Subcutaneous abdominal adipose tissue (tissue), 5 donors: Measurements from ENCODE around the gene DNAJC18.
A peak's percentile ranks its signal among the peaks of the same experiment; 100 is the strongest.
"Not testable (repeated sequence)": the region's sequence is repeated elsewhere in the genome, so short reads cannot be mapped to it uniquely, and the experiment has no call there.

Source experiments
- H3K27ac ChIP-seq: one replicate; pipeline ENCODE4 v1.7.0; 2013; ENCODE audit warnings: low read depth, mild to moderate bottlenecking, inconsistent platforms, low read length, moderate library complexity
- H3K27me3 ChIP-seq, 5 donors: one replicate each; pipeline ENCODE4 v1.7.0; 2013; ENCODE audit warnings: low read length in 5 of 5, inconsistent platforms in 1 of 5; ENCODE audit not compliant: control insufficient read depth in 5 of 5, insufficient read depth in 4 of 5
- H3K36me3 ChIP-seq, 5 donors: one replicate each; pipeline ENCODE4 v1.7.0; 2013; ENCODE audit warnings: low read length in 5 of 5; ENCODE audit not compliant: control insufficient read depth in 5 of 5, insufficient read depth in 5 of 5
- H3K4me1 ChIP-seq, 5 donors: one replicate each; pipeline ENCODE4 v1.7.0; 2013; ENCODE audit warnings: low read length in 5 of 5, mild to moderate bottlenecking in 3 of 5, moderate library complexity in 1 of 5; ENCODE audit not compliant: control insufficient read depth in 5 of 5, insufficient read depth in 5 of 5
- H3K4me3 ChIP-seq, 5 donors: one replicate each; pipeline ENCODE4 v1.7.0; 2013; ENCODE audit warnings: low read length in 5 of 5, low read depth in 1 of 5
- H3K9ac ChIP-seq, 5 donors: one replicate each; pipeline ENCODE4 v1.7.0; 2013; ENCODE audit warnings: low read length in 5 of 5, mild to moderate bottlenecking in 4 of 5, moderate library complexity in 3 of 5
- H3K9me3 ChIP-seq, 5 donors: one replicate each; pipeline ENCODE4 v1.7.0; 2013; ENCODE audit warnings: low read length in 5 of 5; ENCODE audit not compliant: control insufficient read depth in 5 of 5
- donor health status: healthy.
- donor health status: healthy.
- donor health status: healthy.
- donor health status: healthy.
- donor health status: healthy.

The DNAJC18 gene

DNA sequence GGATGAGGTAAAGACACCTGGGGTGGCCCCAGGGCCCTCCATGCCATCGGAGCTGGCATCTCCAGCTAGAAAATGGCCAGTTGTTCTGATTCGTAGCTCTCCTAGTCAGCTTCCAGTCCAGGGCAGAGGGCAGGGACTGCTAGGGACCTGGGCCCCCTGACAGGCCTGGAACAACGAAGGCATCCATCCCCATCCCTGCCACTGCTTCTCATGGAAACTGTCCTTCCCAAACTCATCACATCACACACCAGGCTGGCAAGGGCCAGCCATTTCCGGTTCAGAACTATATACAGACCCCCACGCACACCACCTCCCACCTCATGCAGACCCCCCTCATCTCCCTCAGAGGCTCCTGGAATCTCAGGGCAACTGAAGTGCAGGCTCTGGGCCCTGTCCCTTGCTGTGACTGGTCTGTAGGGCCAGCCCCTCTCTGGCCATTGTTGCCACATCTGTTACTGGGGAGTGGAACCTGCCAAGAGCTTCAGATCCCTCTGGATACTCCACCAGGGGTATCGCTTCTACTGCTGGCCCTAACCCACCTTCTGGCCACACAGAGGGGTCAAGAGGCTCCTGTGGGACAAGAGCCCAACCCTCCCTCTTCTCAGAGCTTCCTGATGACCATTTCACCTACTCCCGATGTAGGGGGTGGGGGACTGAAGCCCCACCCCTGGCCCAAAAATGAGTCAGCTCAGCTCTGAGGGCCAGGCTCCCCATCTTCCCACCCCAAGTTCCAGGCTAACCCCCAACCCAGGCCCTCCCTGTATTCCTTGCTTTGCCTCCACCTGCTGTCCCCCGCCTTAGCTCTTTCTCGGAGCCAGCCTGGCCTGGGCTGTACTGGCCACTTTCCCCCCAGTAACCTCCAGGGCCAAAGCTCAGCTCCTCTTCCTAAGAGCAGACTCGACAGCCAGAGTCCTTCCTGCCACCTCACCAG, 48.4 kb downstream of the DNAJC18 start:
- Histone ChIP-seq H3K27me3 (peaks cover 14 to 30% (median 23%) of the 10 kb centered on the region in 5 donors), H3K4me1 (peaks cover 0 to 68% (median 44%) of the 10 kb centered on the region in 5 donors), H3K4me3 (peak overlapping the region in 1 of 5 donors; percentile 67), H3K36me3 (no peaks in the 10 kb centered on the region), H3K9me3 (no peaks in the 10 kb centered on the region), H3K9ac (peak overlapping the region in 1 of 5 donors; percentile 12), H3K27ac (no peak overlapping the region)

DNA sequence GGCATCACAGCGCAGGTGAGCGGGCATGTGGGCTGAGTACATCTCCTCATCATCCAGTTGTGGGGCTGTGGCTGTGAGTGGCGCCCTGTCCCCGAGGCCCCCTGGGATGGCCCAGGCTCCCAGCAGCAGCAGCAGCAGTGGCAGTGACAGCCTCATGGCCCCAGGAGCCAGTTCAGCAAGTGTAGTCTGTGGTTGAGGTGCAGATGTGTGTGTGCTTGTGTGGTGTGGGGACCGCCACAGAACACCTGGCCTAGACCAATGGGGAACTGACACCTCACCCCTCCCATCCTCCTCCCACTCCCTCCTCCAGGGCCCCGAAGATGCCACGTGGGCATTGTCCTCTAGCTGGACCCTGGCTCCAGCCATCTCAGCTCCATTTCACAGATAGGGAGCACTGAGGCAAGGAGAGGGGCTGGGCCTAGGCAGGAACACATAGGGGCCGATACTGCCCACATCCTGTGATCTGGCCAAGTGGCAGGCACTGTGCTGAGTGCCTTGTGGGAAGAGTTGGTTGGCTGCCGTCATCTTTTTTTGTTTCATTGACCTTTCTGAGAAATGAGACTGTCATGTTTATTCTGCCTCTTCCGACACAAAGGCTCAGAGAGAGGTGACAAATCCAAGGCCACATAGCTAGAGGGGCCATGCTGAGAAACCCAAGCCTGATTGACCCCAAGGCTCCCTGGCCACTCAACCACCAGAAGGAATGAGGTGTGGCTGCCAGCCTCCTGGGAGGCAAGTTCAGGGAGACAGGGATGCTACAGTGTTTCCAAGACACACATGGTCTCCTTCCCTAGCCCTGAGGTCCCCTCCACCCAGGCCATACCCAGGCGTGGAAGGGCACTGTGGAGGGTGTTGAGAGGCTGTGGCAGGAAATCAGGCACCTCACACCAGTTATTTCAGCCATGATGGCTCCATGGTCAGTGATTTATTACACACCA, 49.4 kb downstream of the DNAJC18 start, which contains the start of gene MZB1:
TSS of gene MZB1 (minus strand) at position 213 of the 938 bp plus-strand sequence. CDS start at position 156, 57 bp downstream.
- H3K9ac ChIP-seq: no peak within 1 kb of the TSS
- no peaks in the 10 kb centered on the region for H3K36me3 ChIP-seq
- H3K27me3 ChIP-seq: peaks cover 11 to 23% (median 17%) of the 10 kb centered on the region in 5 donors
- no peak within 1 kb of the TSS for H3K27ac ChIP-seq
- H3K4me3 ChIP-seq: no peak within 1 kb of the TSS
- H3K9me3 ChIP-seq: no peaks in the 10 kb centered on the region
- peaks cover 0 to 60% (median 43%) of the 10 kb centered on the region in 5 donors for H3K4me1 ChIP-seq

DNA sequence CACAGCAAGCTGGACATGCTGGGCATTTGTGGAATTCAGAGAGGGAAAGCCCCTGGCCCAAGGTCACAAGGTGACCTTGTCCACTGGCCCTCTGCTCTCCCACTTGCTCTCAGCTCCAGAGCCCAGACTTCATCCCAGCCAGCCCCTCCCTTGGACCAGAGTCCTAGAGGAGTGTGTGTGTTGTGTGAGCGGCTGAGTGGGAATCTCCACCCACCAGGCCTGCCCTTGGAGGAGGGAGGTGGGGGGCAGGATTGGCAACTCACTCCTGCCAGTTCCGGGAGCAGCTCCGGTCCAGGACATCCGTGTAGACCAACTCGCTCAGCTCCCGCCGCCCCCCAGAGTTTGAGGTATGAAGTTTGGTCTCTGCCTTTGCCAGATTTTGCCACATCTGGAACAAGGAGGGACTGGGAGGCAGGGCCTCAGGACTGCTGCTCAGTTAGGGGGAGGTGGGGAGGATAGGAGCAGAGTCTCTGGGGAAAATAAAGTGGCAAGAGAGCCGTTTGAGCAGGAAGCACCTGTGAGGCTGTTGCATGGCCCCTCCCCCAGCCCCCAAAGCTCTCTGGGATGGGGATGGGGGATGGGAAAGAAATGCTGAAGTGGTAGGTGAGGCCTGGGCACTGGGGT, 51.0 kb downstream of the DNAJC18 start:
- H3K4me1 ChIP-seq: peaks cover 0 to 56% (median 36%) of the 10 kb centered on the region in 5 donors
- peaks cover 5 to 9% (median 6%) of the 10 kb centered on the region in 5 donors for H3K27me3 ChIP-seq
- no peak overlapping the region for H3K4me3 ChIP-seq
- no peaks in the 10 kb centered on the region for H3K9me3 ChIP-seq
- no peak overlapping the region for H3K9ac ChIP-seq
- no peaks in the 10 kb centered on the region for H3K36me3 ChIP-seq
- no peak overlapping the region for H3K27ac ChIP-seq

DNA sequence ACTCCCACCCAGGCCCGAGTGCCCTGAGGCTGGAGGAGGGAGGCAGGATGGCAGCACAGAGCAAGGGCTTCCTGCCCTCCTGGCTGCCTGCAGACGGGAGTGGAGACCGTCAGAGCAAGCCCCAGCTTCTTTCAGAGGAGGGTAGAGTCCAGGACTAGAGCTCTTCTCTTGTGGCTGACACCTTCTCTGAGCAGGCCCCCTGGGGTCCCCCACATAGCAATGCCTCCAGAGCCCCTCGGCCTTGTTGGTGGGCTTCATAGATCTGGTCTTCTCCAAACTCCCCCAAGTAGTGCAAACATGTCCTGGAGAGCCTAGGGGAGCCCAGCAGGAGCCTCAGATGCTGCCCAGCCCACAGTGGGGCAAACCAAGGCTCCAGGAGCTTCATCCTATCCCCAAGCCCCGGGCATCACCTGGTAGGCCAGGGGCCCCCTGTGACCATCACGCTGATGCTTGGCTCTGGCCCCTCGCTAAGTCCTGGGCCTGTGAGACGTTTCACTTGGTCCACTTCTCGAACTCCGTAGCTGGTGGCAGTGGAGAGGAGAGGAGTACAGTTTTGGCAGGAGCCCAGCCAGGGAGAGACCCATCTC, 51.6 kb downstream of the DNAJC18 start:
- peaks cover 0 to 50% (median 30%) of the 10 kb centered on the region in 5 donors for H3K4me1 ChIP-seq
- no peaks in the 10 kb centered on the region for H3K36me3 ChIP-seq
- H3K27ac ChIP-seq: no peak overlapping the region
- H3K9ac ChIP-seq: no peak overlapping the region
- peaks cover 0 to 5% (median under 1%) of the 10 kb centered on the region in 5 donors for H3K27me3 ChIP-seq
- H3K9me3 ChIP-seq: no peaks in the 10 kb centered on the region
- H3K4me3 ChIP-seq: no peak overlapping the region

DNA sequence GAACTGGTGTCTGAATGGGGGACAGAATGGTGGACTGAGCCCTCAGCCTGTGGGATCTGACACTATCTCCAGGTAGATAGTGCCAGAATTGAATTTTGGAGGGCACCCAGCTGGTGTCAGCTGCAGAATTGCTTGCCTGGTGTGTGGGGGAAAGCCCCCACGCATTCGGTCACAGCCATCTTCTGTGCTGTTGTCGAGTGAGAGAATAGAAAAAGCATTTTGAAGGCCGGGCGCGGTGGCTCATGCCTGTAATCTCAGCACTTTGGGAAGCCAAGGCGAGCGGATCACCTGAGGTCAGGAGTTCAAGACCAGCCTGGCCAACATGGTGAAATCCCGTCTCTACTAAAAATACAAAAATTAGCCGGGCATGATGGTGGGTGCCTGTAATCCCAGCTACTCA, 52.4 kb downstream of the DNAJC18 start:
- H3K4me3 ChIP-seq, H3K9ac ChIP-seq, H3K27me3 ChIP-seq, H3K27ac ChIP-seq, H3K9me3 ChIP-seq, H3K36me3 ChIP-seq: not testable (repeated sequence)
- H3K4me1 ChIP-seq: peaks cover 0 to 44% (median 24%) of the 10 kb centered on the region in 5 donors

DNA sequence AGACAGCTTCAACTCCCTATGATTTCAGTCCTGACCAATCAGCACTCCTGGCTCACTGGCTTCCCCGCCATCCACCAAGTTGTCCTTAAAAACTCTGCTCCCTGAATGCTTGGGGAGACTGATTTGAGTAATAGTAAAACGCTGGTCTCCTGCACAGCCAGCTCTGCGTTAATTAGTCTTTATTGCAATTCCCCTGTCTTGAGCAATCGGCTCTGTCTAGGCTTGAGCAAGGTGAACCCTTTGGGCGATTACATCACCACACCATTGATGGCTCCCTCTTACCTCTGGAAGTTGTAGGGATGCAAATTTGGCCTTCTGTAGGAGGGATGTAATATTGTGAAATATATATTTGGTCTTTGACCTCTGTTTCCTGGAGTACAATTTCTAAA, 53.3 kb downstream of the DNAJC18 start:
- Histone ChIP-seq H3K9me3 (no peaks in the 10 kb centered on the region), H3K9ac (no peak overlapping the region), H3K27ac (no peak overlapping the region), H3K4me1 (peaks cover 0 to 35% (median 16%) of the 10 kb centered on the region in 5 donors), H3K27me3 (no peaks in the 10 kb centered on the region), H3K36me3 (no peaks in the 10 kb centered on the region), H3K4me3 (no peak overlapping the region)

DNA sequence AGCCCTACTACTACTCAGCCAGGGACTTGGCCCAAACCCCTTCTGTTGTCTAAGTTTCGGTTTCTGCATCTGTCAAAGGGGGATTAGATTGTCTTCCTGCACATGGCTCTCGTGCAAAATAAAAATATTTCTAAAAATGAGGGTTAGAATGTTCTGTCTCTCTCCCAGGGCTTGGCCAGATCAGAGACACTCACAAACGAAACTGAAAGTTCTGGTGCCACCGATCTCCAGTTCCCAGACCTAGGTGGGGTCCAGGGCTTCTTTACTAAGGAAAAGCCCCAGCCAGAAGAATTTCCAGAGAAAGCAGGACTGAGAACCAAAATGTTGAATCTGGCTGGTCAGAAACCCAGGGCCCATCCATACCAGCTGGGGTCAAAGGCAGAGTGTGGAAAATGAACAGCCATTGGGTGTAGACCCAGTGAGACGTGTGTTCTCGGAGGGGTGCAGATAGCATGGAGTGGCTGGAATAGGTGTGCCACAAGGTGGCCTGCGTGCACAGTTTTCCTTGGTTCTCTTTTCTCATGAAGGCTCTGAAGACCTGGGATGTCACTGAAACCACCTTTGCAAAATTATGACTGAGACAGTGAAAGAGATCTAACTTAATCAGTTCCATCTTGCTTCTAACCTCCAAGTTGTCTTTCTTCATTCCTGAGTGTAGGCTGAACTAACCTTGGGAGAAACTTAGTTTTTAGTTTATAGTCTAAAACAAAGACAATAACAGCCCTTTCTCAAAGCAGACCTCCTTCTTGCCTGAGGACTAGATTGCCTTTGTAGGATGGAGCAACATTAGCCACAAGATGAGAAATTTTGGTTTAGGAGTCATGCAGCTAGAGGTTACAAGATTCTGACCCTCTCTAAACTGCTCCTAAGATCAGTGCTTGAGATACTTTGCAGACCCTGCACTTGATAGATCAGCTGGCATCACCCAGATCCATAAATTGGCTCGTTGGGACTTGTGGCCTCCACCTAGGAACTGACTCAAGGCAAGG, 54.0 kb downstream of the DNAJC18 start:
- Histone ChIP-seq H3K36me3 (no peaks in the 10 kb centered on the region), H3K4me1 (peaks cover 0 to 28% (median 16%) of the 10 kb centered on the region in 5 donors), H3K27me3 (no peaks in the 10 kb centered on the region), H3K9ac (peak overlapping the region in 3 of 5 donors; percentile 2 to 66 (median 59)), H3K4me3 (peak overlapping the region; percentile 50 to 71 (median 61)), H3K27ac (peak overlapping the region; percentile 50), H3K9me3 (no peaks in the 10 kb centered on the region)

DNA sequence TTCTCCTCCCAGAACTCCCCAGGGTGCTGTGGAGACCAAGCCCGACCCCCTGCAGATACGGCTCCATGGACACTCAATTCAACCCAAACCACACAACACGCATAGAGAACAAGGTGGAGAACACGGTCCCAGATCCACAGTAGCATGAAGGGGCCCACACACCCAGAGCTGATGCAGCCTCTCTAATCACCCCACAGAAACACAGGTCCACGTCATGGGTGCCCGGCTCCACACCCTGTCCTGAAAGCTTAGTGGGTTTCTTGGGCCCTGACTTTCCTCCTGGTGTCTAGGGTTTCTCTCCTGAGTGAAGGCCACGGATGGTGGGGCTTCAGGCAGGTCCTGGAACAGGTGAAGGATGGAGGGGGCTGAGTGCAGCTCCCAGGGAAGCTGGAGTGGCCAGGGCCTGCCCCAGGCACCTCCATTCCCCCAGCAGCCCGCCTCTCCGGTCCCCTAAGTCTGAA, 54.7 kb downstream of the DNAJC18 start:
- Histone ChIP-seq H3K27me3 (no peaks in the 10 kb centered on the region), H3K36me3 (no peaks in the 10 kb centered on the region), H3K27ac (peak overlapping the region; percentile 50), H3K4me1 (peaks cover 0 to 28% (median 16%) of the 10 kb centered on the region in 5 donors), H3K9me3 (no peaks in the 10 kb centered on the region), H3K4me3 (peak overlapping the region; percentile 50 to 71 (median 61)), H3K9ac (peak overlapping the region in 3 of 5 donors; percentile 2 to 59 (median 42))
